Measurements from ENCODE around the gene FBXW2. TPM values are rescaled to one million over a fixed set of nuclear protein-coding genes. Genes with fewer than 3 reads are reported as not detected.
A peak's percentile ranks its signal among the peaks of the same experiment; 100 is the strongest.

FBXW2 gene
- total and polyA plus RNA-seq, 2 donors (not counting 1 experiment from before 2014, with no cell fraction given) = 14.9 to 70.6 TPM

- TF ChIP-seq CTCF (IDR thresholded peaks at IDR 0.05) (no peak), EZH2 (IDR thresholded peaks at IDR 0.05; ENCODE audit: borderline replicate concordance, insufficient read depth, low read depth, low read length, poor library complexity, severe bottlenecking) (no peak)
These were observed 8.2 kb upstream of the FBXW2 start for GRCh38 chr9:120801441-120801840.

GRCh38 chr9:120791161-120791560 is 2.1 kb downstream of the FBXW2 start:
- Histone ChIP-seq H4K20me1 (ENCODE audit: control insufficient read depth, insufficient read depth, low read length, poor library complexity, severe bottlenecking) (peaks cover 5% of the 10 kb centered on the region), H2AFZ (ENCODE audit: insufficient read depth, low read depth, low read length, poor library complexity, severe bottlenecking) (no peak overlapping the region), H3K36me3 (replicated peaks in 1 of 2; ENCODE audit: control extremely low read depth in 1 of 2, control insufficient read depth in 1 of 2, extremely low read depth in 1 of 2, insufficient read depth in 2 of 2, low read length in 1 of 2) (peaks cover 1 to 37% of the 10 kb centered on the region in 2 experiments), H3K9me3 (ENCODE audit: control extremely low read depth in 1 of 3, control insufficient read depth in 2 of 3, insufficient read depth in 1 of 3, low read length in 2 of 3) (no peaks in the 10 kb centered on the region), H3K27ac (ENCODE audit: low read length in 2 of 2) (peak overlapping the region in 1 of 2 donors; percentile 87), H3K4me2 (replicated peaks; ENCODE audit: low read depth, low read length, poor library complexity, severe bottlenecking) (no peak overlapping the region), H3K9ac (ENCODE audit: low read length) (no peak overlapping the region), H3K4me3 (ENCODE audit: control extremely low read depth in 1 of 5, extremely low read depth in 1 of 5, insufficient read depth in 1 of 5, low read depth in 2 of 5, low read length in 4 of 5) (no peak overlapping the region), H3K4me1 (ENCODE audit: control insufficient read depth in 2 of 2, insufficient read depth in 2 of 2, low read length in 2 of 2) (peaks cover 18 to 25% of the 10 kb centered on the region in 2 donors), H3K79me2 (ENCODE audit: control insufficient read depth, insufficient read depth, low read length) (peaks cover 71% of the 10 kb centered on the region), H3K27me3 (replicated peaks in 1 of 4; ENCODE audit: control extremely low read depth in 1 of 4, control insufficient read depth in 3 of 4, insufficient read depth in 4 of 4, low read length in 3 of 4) (no peaks in the 10 kb centered on the region)
- TF ChIP-seq CTCF (IDR thresholded peaks at IDR 0.05) (no peak), EZH2 (IDR thresholded peaks at IDR 0.05; ENCODE audit: borderline replicate concordance, insufficient read depth, low read depth, low read length, poor library complexity, severe bottlenecking) (no peak)
- Mint-ChIP-seq H3K27ac (peak overlapping the region; percentile 66), H3K9me3 (ENCODE audit: insufficient read depth) (no peaks in the 10 kb centered on the region), H3K27me3 (no peaks in the 10 kb centered on the region), H3K4me1 (peaks cover 47% of the 10 kb centered on the region), H3K4me3 (peak overlapping the region; percentile 71)
- intact Hi-C loops (cut with micrococcal nuclease) = loop anchor here (5.0 kb wide), 1 partner anchor 576 kb away; no protein-coding TSS in a partner anchor
- POLR2A ChIA-PET = no interaction called here
- DNase-seq = no peak
- CTCF ChIA-PET = interaction anchor here (1.2 kb wide), 1 partner anchor 34 kb away, joined by 3 read pairs; no protein-coding TSS in a partner anchor
- ATAC-seq (ENCODE audit: low read depth) = no peak
- 100% methylated on average over 1 of the region's 3 CpGs for WGBS (ENCODE audit: insufficient coverage)

More at GRCh38 chr9:120801441-120801840, 8.2 kb upstream of the FBXW2 start:
- DNase-seq (no peak), ATAC-seq (ENCODE audit: low read depth) (no peak)
- H3K27ac Mint-ChIP-seq = no peak overlapping the region
- no peaks in the 10 kb centered on the region for H3K4me1 Mint-ChIP-seq
- no peaks in the 10 kb centered on the region for H3K4me1 ChIP-seq (ENCODE audit: control insufficient read depth in 2 of 2, insufficient read depth in 2 of 2, low read length in 2 of 2)
- H3K9me3 ChIP-seq (ENCODE audit: control extremely low read depth in 1 of 3, control insufficient read depth in 2 of 3, insufficient read depth in 1 of 3, low read length in 2 of 3) = peaks cover 0 to 16% (median 9%) of the 10 kb centered on the region in 3 donors
- no peak overlapping the region for H3K27ac ChIP-seq (ENCODE audit: low read length in 2 of 2)
- ChIA-PET POLR2A (no interaction called here), CTCF (interaction anchor here (0.6 kb wide), 1 partner anchor 297 kb away, joined by 3 read pairs; no protein-coding TSS in a partner anchor)
- no peaks in the 10 kb centered on the region for H3K36me3 ChIP-seq (replicated peaks in 1 of 2; ENCODE audit: control extremely low read depth in 1 of 2, control insufficient read depth in 1 of 2, extremely low read depth in 1 of 2, insufficient read depth in 2 of 2, low read length in 1 of 2)
- no peak overlapping the region for H3K4me3 Mint-ChIP-seq
- no peaks in the 10 kb centered on the region for H3K27me3 ChIP-seq (replicated peaks in 1 of 4; ENCODE audit: control extremely low read depth in 1 of 4, control insufficient read depth in 3 of 4, insufficient read depth in 4 of 4, low read length in 3 of 4)
- H3K79me2 ChIP-seq (ENCODE audit: control insufficient read depth, insufficient read depth, low read length) = no peaks in the 10 kb centered on the region
- no peaks in the 10 kb centered on the region for H3K27me3 Mint-ChIP-seq
- intact Hi-C loops (cut with micrococcal nuclease) = no loop called here
- H3K4me3 ChIP-seq (ENCODE audit: control extremely low read depth in 1 of 5, extremely low read depth in 1 of 5, insufficient read depth in 1 of 5, low read depth in 2 of 5, low read length in 4 of 5) = no peak overlapping the region
- no peak overlapping the region for H3K4me2 ChIP-seq (replicated peaks; ENCODE audit: low read depth, low read length, poor library complexity, severe bottlenecking)
- 100% methylated on average over 3 of the region's 7 CpGs for WGBS (ENCODE audit: insufficient coverage)
- no peaks in the 10 kb centered on the region for H4K20me1 ChIP-seq (ENCODE audit: control insufficient read depth, insufficient read depth, low read length, poor library complexity, severe bottlenecking)
- peaks cover 8% of the 10 kb centered on the region for H3K9me3 Mint-ChIP-seq (ENCODE audit: insufficient read depth)
- H2AFZ ChIP-seq (ENCODE audit: insufficient read depth, low read depth, low read length, poor library complexity, severe bottlenecking) = no peak overlapping the region
- H3K9ac ChIP-seq (ENCODE audit: low read length) = no peak overlapping the region
